Measurements from ENCODE around the gene DCAF7. TPM values are rescaled to one million over a fixed set of nuclear protein-coding genes. Genes with fewer than 3 reads are reported as not detected.

Gene DCAF7
- polyA plus RNA-seq, 3 donors, result 41.9 to 89.4 (median 58.1) TPM

DNA sequence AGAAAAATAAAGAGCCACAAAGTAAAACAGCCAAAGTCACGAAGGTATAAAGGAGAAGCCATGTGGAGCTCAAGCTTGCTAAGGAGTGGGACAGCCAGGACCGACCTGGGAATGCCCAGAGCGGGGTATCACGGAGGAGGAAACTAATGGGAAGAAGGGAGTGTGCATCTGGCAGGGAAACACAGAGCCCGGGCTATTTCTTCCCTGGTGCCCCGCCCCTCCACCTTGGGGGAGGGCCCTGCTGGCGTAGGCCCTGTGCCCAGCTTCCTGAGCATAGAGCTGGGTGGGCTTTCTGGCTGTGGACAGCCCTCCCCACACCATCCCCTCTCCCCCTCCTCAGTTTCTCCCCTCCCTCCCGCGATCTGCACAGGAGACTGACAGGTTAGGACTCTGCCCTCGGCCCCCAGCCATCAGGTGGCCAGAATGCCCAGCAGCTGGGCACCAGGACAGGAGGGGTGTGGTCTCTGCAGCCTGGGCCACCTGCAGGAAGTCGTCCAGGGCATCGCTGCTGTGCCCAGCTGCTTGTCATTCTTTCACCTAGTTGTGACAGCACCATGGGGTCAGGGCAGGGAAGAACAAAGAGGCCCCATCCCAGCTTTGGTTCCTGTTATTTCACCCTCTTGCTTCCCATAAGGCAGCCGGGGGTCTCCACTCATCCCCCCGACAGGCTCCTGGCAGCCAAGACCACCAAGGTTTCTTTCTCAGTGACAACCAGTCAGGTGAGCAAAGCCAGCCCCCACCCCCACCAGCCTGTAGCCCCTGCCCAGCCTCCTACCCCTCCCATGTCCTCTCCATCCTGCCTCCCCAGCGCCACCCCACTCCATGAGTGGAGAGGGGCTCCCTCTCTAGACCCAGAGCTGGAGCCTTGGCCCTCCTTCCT is 7.1 kb upstream of the DCAF7 start:
- intact Hi-C loops (cut with micrococcal nuclease), result loop anchor here (10.0 kb wide), 2 partner anchors 88 to 98 kb away; partner anchors contain the start of gene CYB561 (in 1 of the 2)
- Histone ChIP-seq H3K4me1 (ENCODE audit: control insufficient read depth in 1 of 2, insufficient read depth in 2 of 2, low read length in 2 of 2) (no peaks in the 10 kb centered on the region), H3K4me2 (replicated peaks; ENCODE audit: extremely low read depth, low read length, poor library complexity, severe bottlenecking) (no peak overlapping the region), H4K20me1 (ENCODE audit: insufficient read depth, low read length) (no peaks in the 10 kb centered on the region), H3K36me3 (replicated peaks in 1 of 2; ENCODE audit: control insufficient read depth in 1 of 2, insufficient read depth in 2 of 2, low read length in 2 of 2) (no peaks in the 10 kb centered on the region), H3K9me3 (replicated peaks in 1 of 2; ENCODE audit: control insufficient read depth in 1 of 2, insufficient read depth in 1 of 2, low read length in 2 of 2) (peaks cover 0 to 7% of the 10 kb centered on the region in 2 donors), H3K9ac (ENCODE audit: insufficient read depth, low read length, poor library complexity, severe bottlenecking) (no peak overlapping the region), H3K79me2 (ENCODE audit: insufficient read depth, low read length) (no peaks in the 10 kb centered on the region), H3K4me3 (replicated peaks in 1 of 3; ENCODE audit: low read depth in 2 of 3, low read length in 3 of 3) (no peak overlapping the region), H3K27me3 (ENCODE audit: control insufficient read depth in 2 of 2, insufficient read depth in 2 of 2, low read length in 2 of 2) (peaks cover 8 to 18% of the 10 kb centered on the region in 2 donors), H2AFZ (ENCODE audit: insufficient read depth, low read depth, low read length, poor library complexity, severe bottlenecking) (no peak overlapping the region), H3K27ac (ENCODE audit: low read depth in 1 of 2, low read length in 2 of 2) (no peak overlapping the region)
- H3K4me3 Mint-ChIP-seq, result no peak overlapping the region
- H3K4me1 Mint-ChIP-seq, result peaks cover 4% of the 10 kb centered on the region
- no peak for TF ChIP-seq CTCF (IDR thresholded peaks at IDR 0.05)
- H3K27ac Mint-ChIP-seq, result no peak overlapping the region
- 69% methylated on average over 15 of the region's 15 CpGs for WGBS (ENCODE audit: insufficient coverage)
- DNase-seq, result no peak
- peaks cover 0 to 6% (median 0%) of the 10 kb centered on the region in 7 donors for H3K9me3 Mint-ChIP-seq
- no peaks in the 10 kb centered on the region for H3K36me3 Mint-ChIP-seq
- peaks cover 17 to 22% (median 19%) of the 10 kb centered on the region in 3 donors for H3K27me3 Mint-ChIP-seq (ENCODE audit: low read depth in 3 of 3)

DNA sequence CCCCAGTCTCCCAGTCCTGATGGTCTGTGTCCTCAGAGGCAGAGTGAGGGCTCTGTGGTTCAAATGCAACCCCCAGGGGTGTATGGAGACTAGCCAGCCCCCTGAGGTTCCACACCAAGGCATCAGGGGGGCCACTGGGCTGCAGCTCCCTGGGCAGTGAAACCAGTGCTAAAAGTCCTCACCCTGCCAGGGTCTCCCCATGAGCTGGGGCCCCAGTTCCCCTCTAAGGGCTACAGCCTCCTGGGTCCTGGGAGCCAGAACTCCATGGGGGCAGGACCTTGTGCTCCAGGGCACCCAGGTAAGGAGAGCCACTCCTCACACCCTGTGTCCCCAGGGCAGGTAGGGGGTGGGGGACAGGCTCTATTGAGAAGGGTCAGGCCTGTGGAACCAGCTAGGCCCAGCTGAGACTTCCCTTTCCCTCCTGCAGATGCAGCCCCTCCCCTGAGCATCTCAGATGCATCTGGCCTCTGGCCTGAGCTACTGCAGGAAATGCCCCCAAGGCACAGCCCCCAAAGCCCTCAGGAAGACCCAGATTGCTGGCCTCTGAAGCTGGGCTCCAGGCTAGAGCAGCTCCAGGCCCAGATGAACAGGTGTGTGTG is 6.4 kb upstream of the DCAF7 start:
- no peak for DNase-seq
- no peak overlapping the region for H3K9ac ChIP-seq (ENCODE audit: insufficient read depth, low read length, poor library complexity, severe bottlenecking)
- H2AFZ ChIP-seq (ENCODE audit: insufficient read depth, low read depth, low read length, poor library complexity, severe bottlenecking), result no peak overlapping the region
- peaks cover 0 to 1% of the 10 kb centered on the region in 2 donors for H3K9me3 ChIP-seq (replicated peaks in 1 of 2; ENCODE audit: control insufficient read depth in 1 of 2, insufficient read depth in 1 of 2, low read length in 2 of 2)
- intact Hi-C loops (cut with micrococcal nuclease), result loop anchor here (10.0 kb wide), 2 partner anchors 89 to 99 kb away; partner anchors contain the start of gene CYB561 (in 1 of the 2)
- no peak overlapping the region for H3K27ac Mint-ChIP-seq
- no peak overlapping the region for H3K27ac ChIP-seq (ENCODE audit: low read depth in 1 of 2, low read length in 2 of 2)
- H3K4me3 Mint-ChIP-seq, result no peak overlapping the region
- H4K20me1 ChIP-seq (ENCODE audit: insufficient read depth, low read length), result no peaks in the 10 kb centered on the region
- H3K36me3 Mint-ChIP-seq, result no peaks in the 10 kb centered on the region
- peaks cover under 1% of the 10 kb centered on the region for H3K4me1 Mint-ChIP-seq
- H3K27me3 ChIP-seq (ENCODE audit: control insufficient read depth in 2 of 2, insufficient read depth in 2 of 2, low read length in 2 of 2), result peaks cover 2 to 11% of the 10 kb centered on the region in 2 donors
- H3K36me3 ChIP-seq (replicated peaks in 1 of 2; ENCODE audit: control insufficient read depth in 1 of 2, insufficient read depth in 2 of 2, low read length in 2 of 2), result no peaks in the 10 kb centered on the region
- peaks cover under 1 to 1% of the 10 kb centered on the region in 2 donors for H3K4me1 ChIP-seq (ENCODE audit: control insufficient read depth in 1 of 2, insufficient read depth in 2 of 2, low read length in 2 of 2)
- H3K4me3 ChIP-seq (replicated peaks in 1 of 3; ENCODE audit: low read depth in 2 of 3, low read length in 3 of 3), result no peak overlapping the region
- H3K9me3 Mint-ChIP-seq, result peaks cover 0 to 4% (median 0%) of the 10 kb centered on the region in 7 donors
- H3K4me2 ChIP-seq (replicated peaks; ENCODE audit: extremely low read depth, low read length, poor library complexity, severe bottlenecking), result no peak overlapping the region
- peaks cover 4% of the 10 kb centered on the region for H3K79me2 ChIP-seq (ENCODE audit: insufficient read depth, low read length)
- TF ChIP-seq CTCF (IDR thresholded peaks at IDR 0.05), result no peak
- H3K27me3 Mint-ChIP-seq (ENCODE audit: low read depth in 3 of 3), result peaks cover 10 to 15% (median 11%) of the 10 kb centered on the region in 3 donors

Data from CD14-positive monocyte (primary cell).